Mucosa of rectum (tissue), 2 donors: Measurements from ENCODE around the gene KCNJ10.
"Not testable (repeated sequence)": the region's sequence is repeated elsewhere in the genome, so short reads cannot be mapped to it uniquely, and the experiment has no call there.

Source experiments
- H3K27ac ChIP-seq, 2 donors: one replicate each; pipeline ENCODE4 v1.7.0; 2013; ENCODE audit warnings: inconsistent platforms in 2 of 2, low read depth in 2 of 2, low read length in 2 of 2
- H3K27me3 ChIP-seq, 2 donors: one replicate each; pipeline ENCODE4 v1.7.0; 2013; ENCODE audit warnings: low read length in 2 of 2; ENCODE audit not compliant: control insufficient read depth in 2 of 2, insufficient read depth in 2 of 2
- H3K36me3 ChIP-seq, 2 donors: one replicate each; pipeline ENCODE4 v1.7.0; 2013; ENCODE audit warnings: low read length in 2 of 2; ENCODE audit not compliant: control insufficient read depth in 2 of 2, insufficient read depth in 2 of 2
- H3K4me1 ChIP-seq, 2 donors: one replicate each; pipeline ENCODE4 v1.7.0; 2013; ENCODE audit warnings: low read length in 2 of 2, mild to moderate bottlenecking in 1 of 2; ENCODE audit not compliant: control insufficient read depth in 2 of 2, insufficient read depth in 2 of 2
- H3K4me3 ChIP-seq, 2 donors: one replicate each; pipeline ENCODE4 v1.7.0; 2013; ENCODE audit warnings: low read length in 2 of 2
- H3K9ac ChIP-seq, 2 donors: one replicate each; pipeline ENCODE4 v1.7.0; 2013; ENCODE audit warnings: low read length in 2 of 2, low read depth in 1 of 2, mild to moderate bottlenecking in 1 of 2
- H3K9me3 ChIP-seq, 2 donors: one replicate each; pipeline ENCODE4 v1.7.0; 2013; ENCODE audit warnings: low read length in 2 of 2; ENCODE audit not compliant: control insufficient read depth in 2 of 2
- donor health status: healthy.
- donor health status: Normal muscosa, but diverticular disease.

KCNJ10 gene

DNA sequence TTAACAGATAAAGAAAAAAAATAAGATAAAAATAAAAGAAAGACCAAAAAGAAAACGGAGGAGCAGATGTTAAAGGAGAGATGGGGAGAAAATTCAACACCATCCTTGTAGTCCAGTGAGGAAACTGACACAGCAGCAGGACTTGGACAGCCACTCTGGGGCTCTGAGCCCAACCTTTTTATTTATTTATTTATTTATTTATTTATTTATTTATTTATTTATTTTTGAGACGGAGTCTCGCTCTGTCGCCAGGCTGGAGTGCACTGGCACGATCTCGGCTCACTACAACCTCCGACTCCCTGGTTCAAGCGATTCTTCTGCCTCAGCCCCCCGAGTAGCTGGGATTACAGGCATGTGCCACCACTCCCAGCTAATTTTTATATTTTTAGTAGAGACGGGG, 41.5 kb upstream of the KCNJ10 start:
- not testable (repeated sequence) for H3K4me1 ChIP-seq, H3K36me3 ChIP-seq, H3K27me3 ChIP-seq, H3K4me3 ChIP-seq, H3K9ac ChIP-seq, H3K9me3 ChIP-seq, H3K27ac ChIP-seq

DNA sequence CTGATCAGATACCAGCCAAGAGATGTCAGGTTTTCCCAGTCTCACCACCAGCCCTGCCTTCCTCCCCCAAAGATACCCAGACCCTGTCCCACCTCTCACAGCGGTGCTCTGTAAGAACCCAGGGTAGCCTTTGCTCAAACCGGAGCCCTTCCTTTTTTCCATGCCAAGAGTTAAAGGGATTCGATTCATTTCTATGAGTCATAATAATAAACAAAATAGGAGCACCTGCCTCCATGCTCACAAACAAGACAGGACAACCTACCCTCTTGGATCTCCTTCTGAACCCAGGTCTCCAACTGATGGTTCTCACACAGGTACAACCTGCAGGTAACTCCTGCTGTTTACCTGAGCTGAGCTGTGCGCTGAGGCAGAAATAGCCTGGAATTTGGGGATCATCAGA, 39.7 kb upstream of the KCNJ10 start:
- Histone ChIP-seq H3K4me3 (no peak overlapping the region), H3K36me3 (no peaks in the 10 kb centered on the region), H3K27me3 (no peaks in the 10 kb centered on the region), H3K27ac (no peak overlapping the region), H3K9ac (no peak overlapping the region), H3K4me1 (no peaks in the 10 kb centered on the region), H3K9me3 (no peaks in the 10 kb centered on the region)

DNA sequence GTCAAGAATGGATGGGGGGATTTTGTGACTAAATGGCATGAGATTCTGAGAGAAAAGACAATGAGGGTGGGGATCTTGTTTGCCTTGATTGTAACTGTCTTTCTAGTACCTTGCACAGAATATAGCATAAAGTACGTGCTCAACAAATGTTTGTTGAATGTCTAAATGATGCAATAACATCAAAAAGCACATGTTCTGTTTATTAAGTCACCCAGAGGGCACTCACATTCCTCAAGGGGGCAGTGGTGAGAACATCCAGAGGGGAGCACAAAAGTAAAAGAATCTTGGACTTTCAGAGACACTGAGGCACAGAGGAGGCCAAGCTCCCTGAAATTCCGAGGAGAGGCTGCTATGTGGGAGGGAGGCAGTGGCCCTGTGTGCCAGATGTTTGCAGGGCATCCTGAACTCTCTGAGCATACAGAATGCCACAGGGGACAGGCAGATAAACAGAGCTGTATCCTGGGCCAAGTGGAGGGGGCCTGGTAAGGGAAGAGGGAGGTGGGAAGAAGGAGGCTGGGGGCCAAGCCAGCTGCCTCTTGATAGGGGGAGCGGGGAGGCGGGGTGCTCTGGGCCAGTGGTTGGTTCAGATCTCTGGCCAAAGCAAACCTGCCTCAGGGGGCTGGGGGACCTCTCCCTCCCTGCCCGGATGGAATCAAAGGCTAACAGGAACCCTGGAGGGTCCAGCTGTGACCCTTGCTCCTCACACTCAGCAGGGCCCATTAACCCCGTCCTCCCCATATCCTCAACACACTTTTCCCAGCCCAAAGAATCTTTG, 39.1 kb upstream of the KCNJ10 start:
- Histone ChIP-seq H3K4me3 (no peak overlapping the region), H3K9me3 (no peaks in the 10 kb centered on the region), H3K36me3 (no peaks in the 10 kb centered on the region), H3K27me3 (no peaks in the 10 kb centered on the region), H3K9ac (no peak overlapping the region), H3K27ac (no peak overlapping the region), H3K4me1 (no peaks in the 10 kb centered on the region)

DNA sequence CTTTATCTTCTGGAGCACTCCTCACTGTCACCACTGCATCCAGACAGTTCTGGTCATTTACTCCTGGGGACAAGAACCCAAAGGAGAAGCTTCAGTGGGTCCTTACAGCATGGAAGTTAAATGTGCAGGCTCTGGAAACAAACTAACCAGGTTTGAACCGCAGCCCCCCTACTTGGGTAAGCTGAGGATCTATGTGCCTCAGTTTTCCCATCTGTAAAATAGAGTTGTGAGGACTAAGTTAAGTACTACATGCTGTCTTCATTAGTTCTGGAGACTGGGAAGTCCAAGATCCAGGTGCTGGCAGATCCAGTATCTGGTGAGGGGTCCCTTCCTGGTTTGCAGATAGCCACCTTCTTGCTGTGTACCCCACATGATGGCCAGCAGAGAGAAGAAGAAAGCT, 37.6 kb upstream of the KCNJ10 start:
- Histone ChIP-seq H3K4me3 (no peak overlapping the region), H3K36me3 (no peaks in the 10 kb centered on the region), H3K4me1 (no peaks in the 10 kb centered on the region), H3K9ac (no peak overlapping the region), H3K27me3 (no peaks in the 10 kb centered on the region), H3K9me3 (no peaks in the 10 kb centered on the region), H3K27ac (no peak overlapping the region)

DNA sequence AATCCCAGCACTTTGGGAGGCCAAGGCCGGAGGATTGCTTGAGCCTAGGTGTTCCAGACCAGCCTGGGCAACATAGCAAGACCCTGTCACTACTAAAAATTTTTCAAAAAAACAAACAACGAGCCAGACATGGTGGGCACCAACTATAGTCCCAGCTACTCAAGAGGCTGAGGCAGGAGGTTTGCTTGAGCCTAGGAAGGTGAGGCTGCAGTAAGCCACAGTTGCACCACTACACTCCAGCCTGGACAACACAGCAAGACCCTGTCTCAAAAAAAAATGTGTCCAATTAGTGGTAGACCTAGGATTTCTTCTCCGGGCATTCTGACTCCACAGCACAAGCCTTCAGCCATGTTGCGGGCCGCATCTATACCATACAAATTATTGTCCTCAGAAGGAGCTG, 35.2 kb upstream of the KCNJ10 start:
- peaks cover 7 to 12% of the 10 kb centered on the region in 2 donors for H3K4me1 ChIP-seq

DNA sequence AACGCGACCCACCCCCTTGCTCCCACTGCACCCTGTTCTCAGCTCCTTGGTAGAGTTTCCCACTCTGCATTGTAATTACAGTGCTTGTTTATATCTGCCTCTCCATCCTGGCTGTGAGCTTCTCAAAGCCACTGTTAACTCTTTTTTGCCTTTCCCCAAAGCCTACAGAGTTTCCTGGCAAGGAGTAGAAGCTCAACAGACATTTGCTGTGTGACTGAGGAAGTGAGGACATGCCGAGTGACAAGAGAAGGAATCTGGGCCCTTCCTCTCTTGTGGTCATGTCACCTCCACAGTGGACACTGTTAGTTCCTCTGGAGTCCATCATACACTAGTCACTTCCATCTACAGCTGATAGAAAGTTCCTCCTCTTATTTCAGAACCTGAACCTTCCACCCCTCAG, 34.5 kb upstream of the KCNJ10 start:
- H3K9ac ChIP-seq: no peak overlapping the region

More for the DNA sequence above, 35.2 kb upstream of the KCNJ10 start:
- Histone ChIP-seq H3K27ac (no peak overlapping the region), H3K27me3 (no peaks in the 10 kb centered on the region), H3K36me3 (no peaks in the 10 kb centered on the region), H3K9me3 (no peaks in the 10 kb centered on the region), H3K9ac (no peak overlapping the region), H3K4me3 (no peak overlapping the region)

DNA sequence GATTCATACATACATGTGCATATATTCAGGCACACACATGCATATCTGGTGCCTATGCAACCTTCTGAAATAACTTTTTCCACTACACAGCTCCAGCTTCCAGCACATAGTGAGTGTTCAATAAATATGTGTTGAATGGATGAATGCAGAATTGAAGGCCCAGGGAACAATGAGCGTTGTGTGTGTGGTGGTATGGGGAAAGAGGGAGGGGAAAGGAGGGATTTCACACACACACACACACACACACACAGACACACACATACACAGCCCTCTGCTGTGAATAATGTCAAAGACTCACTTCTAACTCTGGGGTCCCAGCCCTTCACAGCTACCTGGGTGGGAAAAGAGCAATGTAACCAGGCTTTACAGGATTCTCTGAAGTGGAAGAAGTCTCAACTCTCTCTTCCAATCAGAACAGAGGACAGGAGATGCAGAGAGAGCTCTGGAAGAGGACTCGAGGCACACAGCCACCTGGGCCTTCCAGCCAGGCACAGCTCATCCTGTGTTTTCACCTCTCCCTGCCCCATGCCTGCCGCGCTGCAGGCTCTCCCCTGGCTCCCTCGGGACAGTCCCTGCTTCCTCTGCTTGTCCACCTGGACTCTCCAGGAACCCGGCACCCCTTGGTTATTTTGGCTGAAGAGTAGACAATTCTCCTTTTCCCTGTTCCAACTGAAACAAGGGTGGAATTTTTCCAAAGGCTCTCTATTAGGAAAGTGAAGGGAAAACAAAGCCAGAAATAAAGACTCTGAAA, 33.9 kb upstream of the KCNJ10 start:
- peaks cover 7 to 15% of the 10 kb centered on the region in 2 donors for H3K4me1 ChIP-seq
- no peak overlapping the region for H3K9ac ChIP-seq
- H3K27me3 ChIP-seq: no peaks in the 10 kb centered on the region
- H3K4me3 ChIP-seq: no peak overlapping the region
- H3K9me3 ChIP-seq: no peaks in the 10 kb centered on the region
- no peaks in the 10 kb centered on the region for H3K36me3 ChIP-seq
- H3K27ac ChIP-seq: peak overlapping the region in 1 of 2 donors; percentile 23

More for the DNA sequence above, 34.5 kb upstream of the KCNJ10 start:
- Histone ChIP-seq H3K4me1 (peaks cover 7 to 12% of the 10 kb centered on the region in 2 donors), H3K4me3 (no peak overlapping the region), H3K36me3 (no peaks in the 10 kb centered on the region), H3K27me3 (no peaks in the 10 kb centered on the region), H3K9me3 (no peaks in the 10 kb centered on the region), H3K27ac (no peak overlapping the region)

GRCh38 chr1:160101717-160102522, 32.0 kb upstream of the KCNJ10 start:
- peaks cover 18 to 27% of the 10 kb centered on the region in 2 donors for H3K4me1 ChIP-seq
- no peaks in the 10 kb centered on the region for H3K9me3 ChIP-seq
- H3K36me3 ChIP-seq: no peaks in the 10 kb centered on the region
- no peak overlapping the region for H3K4me3 ChIP-seq
- H3K9ac ChIP-seq: peak overlapping the region in 1 of 2 donors; percentile 28
- peak overlapping the region; percentile 16 to 62 for H3K27ac ChIP-seq
- no peaks in the 10 kb centered on the region for H3K27me3 ChIP-seq

- Histone ChIP-seq H3K4me3 (peak overlapping the region in 1 of 2 donors; percentile 40), H3K4me1 (peaks cover 24 to 34% of the 10 kb centered on the region in 2 donors), H3K27me3 (no peaks in the 10 kb centered on the region), H3K27ac (peak overlapping the region; percentile 16 to 62), H3K9ac (peak overlapping the region in 1 of 2 donors; percentile 28), H3K36me3 (no peaks in the 10 kb centered on the region), H3K9me3 (no peaks in the 10 kb centered on the region)
Observed at GRCh38 chr1:160101037-160101716, 31.2 kb upstream of the KCNJ10 start.
